ENCODE data around the gene GNG12.
"Not testable (repeated sequence)": the region's sequence is repeated elsewhere in the genome, so short reads cannot be mapped to it uniquely, and the experiment has no call there.

Gene GNG12

GRCh38 chr1:67673468-67674201 is 159.6 kb downstream of the GNG12 start:
- H3K4me3 ChIP-seq (ENCODE audit: low read depth, low read length): no peak overlapping the region
- TF ChIP-seq MYC (IDR thresholded peaks at IDR 0.05; ENCODE audit: low read depth, low read length) (no peak), POLR2A (IDR thresholded peaks at IDR 0.05; ENCODE audit: extremely low read depth, insufficient read length) (no peak), CTCF (IDR thresholded peaks at IDR 0.05; ENCODE audit: low read depth, low read length) (no peak)
- no peak for DNase-seq (ENCODE audit: low read depth)

GRCh38 chr1:67672260-67672803 is 160.9 kb downstream of the GNG12 start:
- TF ChIP-seq CTCF (IDR thresholded peaks at IDR 0.05; ENCODE audit: low read depth, low read length) (no peak), MAX (IDR thresholded peaks at IDR 0.05; ENCODE audit: low read depth, low read length) (no peak), MYC (IDR thresholded peaks at IDR 0.05; ENCODE audit: low read depth, low read length) (no peak), POLR2A (IDR thresholded peaks at IDR 0.05; ENCODE audit: extremely low read depth, insufficient read length) (no peak)
- DNase-seq (ENCODE audit: low read depth): no peak
- no peak overlapping the region for H3K4me3 ChIP-seq (ENCODE audit: low read depth, low read length)

GRCh38 chr1:67668660-67669059 is 164.6 kb downstream of the GNG12 start:
- no peak for TF ChIP-seq MYC (IDR thresholded peaks at IDR 0.05; ENCODE audit: low read depth, low read length)
- TF ChIP-seq POLR2A (IDR thresholded peaks at IDR 0.05; ENCODE audit: extremely low read depth, insufficient read length): no peak
- TF ChIP-seq CTCF (IDR thresholded peaks at IDR 0.05; ENCODE audit: low read depth, low read length): no peak
- TF ChIP-seq MAX (IDR thresholded peaks at IDR 0.05; ENCODE audit: low read depth, low read length): no peak
- no peak for DNase-seq (ENCODE audit: low read depth)
- no peak overlapping the region for H3K4me3 ChIP-seq (ENCODE audit: low read depth, low read length)

GRCh38 chr1:67666636-67667035 is 166.6 kb downstream of the GNG12 start:
- no peak for DNase-seq (ENCODE audit: low read depth)
- TF ChIP-seq POLR2A (IDR thresholded peaks at IDR 0.05; ENCODE audit: extremely low read depth, insufficient read length): no peak
- no peak for TF ChIP-seq MYC (IDR thresholded peaks at IDR 0.05; ENCODE audit: low read depth, low read length)
- no peak for TF ChIP-seq MAX (IDR thresholded peaks at IDR 0.05; ENCODE audit: low read depth, low read length)
- TF ChIP-seq CTCF (IDR thresholded peaks at IDR 0.05; ENCODE audit: low read depth, low read length): no peak
- no peak overlapping the region for H3K4me3 ChIP-seq (ENCODE audit: low read depth, low read length)

GRCh38 chr1:67665307-67665706 is 168.0 kb downstream of the GNG12 start:
- H3K4me3 ChIP-seq (ENCODE audit: low read depth, low read length); DNase-seq (ENCODE audit: low read depth): not testable (repeated sequence)

- no peak for DNase-seq (ENCODE audit: low read depth)
- no peak for TF ChIP-seq MYC (IDR thresholded peaks at IDR 0.05; ENCODE audit: low read depth, low read length)
- no peak for TF ChIP-seq MAX (IDR thresholded peaks at IDR 0.05; ENCODE audit: low read depth, low read length)
- no peak for TF ChIP-seq POLR2A (IDR thresholded peaks at IDR 0.05; ENCODE audit: extremely low read depth, insufficient read length)
- TF ChIP-seq CTCF (IDR thresholded peaks at IDR 0.05; ENCODE audit: low read depth, low read length): no peak
- no peak overlapping the region for H3K4me3 ChIP-seq (ENCODE audit: low read depth, low read length)
These were observed 169.2 kb downstream of the GNG12 start for GRCh38 chr1:67664048-67664447.

Measured in NB4 (cell line).